HG03469 (cell line): ENCODE data around the gene DHX36.

Experiments used
- ATAC-seq: cut with Tn5 transposase; IDR thresholded peaks from one replicate; pipeline ENCODE4 v1.9.1; 2021; ENCODE audit warnings: mild to moderate bottlenecking, moderate library complexity, moderate number of reproducible peaks; ENCODE audit not compliant: unreplicated experiment

The DHX36 gene

DNA sequence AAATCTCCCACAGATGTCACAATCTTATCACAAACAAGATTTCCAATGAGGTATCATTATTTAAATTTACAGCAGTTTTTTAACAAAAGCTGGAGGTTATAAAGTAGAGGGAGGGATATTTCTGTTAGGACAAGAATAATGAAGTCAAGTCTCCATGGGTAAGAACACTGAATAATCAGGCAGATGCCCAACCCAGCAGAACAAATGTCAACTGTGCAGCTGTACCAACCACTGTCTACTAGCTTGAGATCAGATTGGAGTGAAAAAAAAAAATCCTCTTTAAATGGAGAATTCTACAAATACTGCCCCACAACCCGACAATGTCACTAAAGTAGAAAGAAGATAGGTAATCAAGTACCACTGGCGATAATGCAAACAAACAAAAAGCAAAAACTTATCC is 30.3 kb downstream of the DHX36 start:
- no peak for ATAC-seq

DNA sequence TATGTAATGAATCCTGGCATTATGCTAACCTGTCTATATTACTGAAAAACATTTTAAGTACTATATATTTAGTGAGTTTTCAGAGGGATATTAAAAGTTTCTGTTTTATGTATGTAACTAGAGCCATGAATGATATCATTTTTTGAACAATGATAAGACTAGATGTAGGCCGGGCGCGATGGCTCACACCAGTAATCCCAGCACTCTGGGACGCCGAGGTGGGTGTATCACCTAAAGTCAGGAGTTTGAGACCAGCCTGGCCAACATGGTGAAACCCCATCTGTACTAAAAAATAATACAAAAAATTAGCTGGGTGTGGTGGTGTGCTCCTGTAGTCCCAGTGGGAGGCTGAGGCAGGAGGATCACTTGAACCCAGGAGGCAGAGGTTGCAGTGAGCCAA is 34.1 kb downstream of the DHX36 start:
- no peak for ATAC-seq

DNA sequence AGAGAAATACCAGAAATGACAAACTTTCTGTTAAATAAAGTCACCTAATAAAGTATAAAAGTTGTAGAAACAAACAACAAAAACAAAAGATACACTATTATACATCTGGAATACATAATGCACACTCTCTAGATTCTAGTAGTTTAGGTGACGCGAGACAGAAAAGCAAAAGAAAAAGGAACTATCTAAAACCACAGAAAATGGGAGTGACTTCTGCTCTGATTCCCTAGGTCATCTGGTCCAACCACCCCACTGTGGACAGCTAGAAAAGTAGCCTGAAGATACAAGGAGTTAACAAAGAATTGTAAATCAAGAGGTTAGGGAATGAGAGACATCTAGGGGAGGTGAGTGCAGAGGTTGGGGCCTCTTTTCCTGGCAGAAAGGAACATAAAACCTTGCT is 39.1 kb downstream of the DHX36 start:
- no peak for ATAC-seq

DNA sequence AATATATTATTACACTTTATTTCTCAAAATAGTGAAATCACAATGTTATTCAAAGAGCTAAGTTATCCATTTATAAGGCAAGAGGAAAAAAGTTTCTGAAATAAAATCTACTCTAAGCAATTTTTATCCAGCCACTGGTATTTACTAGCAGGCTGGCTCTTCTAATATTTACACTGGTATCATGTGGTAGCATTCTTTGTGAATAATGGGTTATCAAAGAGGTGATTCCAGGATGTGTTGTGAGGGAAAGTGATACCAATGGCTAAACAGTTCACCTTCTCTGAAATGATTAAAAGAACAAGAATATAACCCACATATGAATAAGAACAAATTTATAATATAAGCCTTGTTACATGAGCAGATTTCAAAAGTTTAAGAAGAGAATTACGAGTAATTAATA is 44.1 kb downstream of the DHX36 start:
- ATAC-seq: no peak

DNA sequence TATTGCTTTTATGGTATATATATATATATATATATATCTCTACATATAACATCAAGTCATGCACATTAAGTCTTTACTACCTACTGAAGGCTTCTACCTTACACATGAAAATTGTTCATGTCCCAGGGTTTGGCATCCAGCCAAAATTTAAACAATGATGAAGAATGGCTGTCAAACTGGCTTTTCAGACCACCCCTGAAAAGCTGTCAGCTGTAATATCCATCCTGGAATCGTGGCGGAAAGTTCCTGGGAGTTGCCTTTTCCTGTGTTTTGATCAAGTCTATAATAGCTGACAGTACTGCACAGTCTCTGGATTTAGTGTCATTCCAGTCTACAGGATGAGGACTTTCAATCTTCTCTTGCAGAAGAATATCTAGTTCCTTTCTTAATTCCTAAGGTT is 48.3 kb downstream of the DHX36 start:
- no peak for ATAC-seq

DNA sequence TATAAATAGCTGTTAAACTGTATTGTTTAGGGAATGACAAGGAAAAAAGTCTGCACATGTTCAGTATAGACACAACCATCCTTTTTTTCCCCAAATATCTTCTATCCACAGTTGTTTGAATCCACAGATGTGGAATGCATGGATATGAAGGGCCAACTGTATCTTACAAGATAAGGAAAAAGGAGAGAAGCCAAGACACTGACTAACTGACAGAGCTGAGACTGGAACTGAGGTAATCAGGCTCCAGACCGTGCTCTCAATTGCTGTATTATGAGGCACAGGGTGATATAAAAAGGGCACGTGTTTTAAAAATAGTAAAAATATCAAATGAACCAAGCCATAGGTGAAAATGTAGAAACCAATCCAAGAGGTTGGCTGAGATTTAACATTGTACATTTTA is 49.0 kb downstream of the DHX36 start:
- ATAC-seq: no peak

DNA sequence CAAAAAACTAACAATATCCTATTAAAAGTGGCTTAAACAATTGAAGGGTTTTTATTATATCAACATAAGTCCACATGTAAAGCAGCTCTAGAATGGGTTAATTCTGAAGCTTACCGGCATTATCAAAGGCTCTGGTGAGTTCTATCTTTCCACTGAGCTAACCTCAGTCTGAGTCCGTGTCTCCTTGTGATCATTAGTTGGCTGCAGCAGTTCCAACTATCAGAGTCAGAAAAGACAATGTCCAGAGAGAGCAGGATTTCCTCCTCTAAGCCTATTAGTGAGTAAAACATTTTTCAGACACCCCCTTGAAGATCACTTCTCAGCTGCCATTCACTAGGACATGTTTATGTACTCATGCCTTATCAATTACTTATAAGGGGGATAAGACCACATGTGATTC is 49.9 kb downstream of the DHX36 start:
- no peak for ATAC-seq

DNA sequence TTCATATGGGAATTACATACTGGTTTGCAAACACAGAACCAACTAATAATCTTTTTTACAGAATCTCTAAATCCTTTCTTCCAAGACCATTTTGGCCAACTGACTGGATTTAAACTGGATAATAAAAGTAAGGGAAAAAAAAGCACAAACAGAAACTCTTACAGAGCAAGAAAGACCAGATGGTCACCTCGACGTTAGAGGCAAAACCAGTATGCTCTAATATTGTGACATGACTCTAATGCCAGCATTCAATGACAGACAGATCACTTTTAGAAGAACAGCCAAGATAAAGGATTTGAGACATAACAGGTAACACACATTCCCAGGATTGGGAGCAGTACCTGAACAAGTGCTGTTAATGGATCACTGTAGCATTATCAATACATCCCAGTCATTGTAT is 50.9 kb downstream of the DHX36 start:
- ATAC-seq: no peak

DNA sequence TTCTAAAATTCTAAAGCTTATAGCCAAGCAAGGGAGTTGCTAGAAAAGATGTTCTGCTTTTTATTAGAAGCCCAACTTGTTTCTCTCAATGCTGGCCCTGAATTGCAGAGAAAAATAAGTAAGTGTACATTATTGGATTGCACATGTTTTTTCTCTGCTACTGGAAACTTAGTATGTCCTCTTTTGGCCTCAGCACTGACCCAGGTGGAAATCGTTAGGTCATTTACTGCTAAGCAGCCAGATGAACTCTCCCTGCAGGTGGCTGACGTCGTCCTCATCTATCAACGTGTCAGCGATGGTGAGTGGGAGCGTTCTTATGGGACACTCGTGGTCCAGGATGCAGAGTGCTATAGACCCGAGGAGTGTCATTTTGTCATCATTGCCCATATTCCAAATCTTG is 69.8 kb downstream of the DHX36 start:
- no peak for ATAC-seq

DNA sequence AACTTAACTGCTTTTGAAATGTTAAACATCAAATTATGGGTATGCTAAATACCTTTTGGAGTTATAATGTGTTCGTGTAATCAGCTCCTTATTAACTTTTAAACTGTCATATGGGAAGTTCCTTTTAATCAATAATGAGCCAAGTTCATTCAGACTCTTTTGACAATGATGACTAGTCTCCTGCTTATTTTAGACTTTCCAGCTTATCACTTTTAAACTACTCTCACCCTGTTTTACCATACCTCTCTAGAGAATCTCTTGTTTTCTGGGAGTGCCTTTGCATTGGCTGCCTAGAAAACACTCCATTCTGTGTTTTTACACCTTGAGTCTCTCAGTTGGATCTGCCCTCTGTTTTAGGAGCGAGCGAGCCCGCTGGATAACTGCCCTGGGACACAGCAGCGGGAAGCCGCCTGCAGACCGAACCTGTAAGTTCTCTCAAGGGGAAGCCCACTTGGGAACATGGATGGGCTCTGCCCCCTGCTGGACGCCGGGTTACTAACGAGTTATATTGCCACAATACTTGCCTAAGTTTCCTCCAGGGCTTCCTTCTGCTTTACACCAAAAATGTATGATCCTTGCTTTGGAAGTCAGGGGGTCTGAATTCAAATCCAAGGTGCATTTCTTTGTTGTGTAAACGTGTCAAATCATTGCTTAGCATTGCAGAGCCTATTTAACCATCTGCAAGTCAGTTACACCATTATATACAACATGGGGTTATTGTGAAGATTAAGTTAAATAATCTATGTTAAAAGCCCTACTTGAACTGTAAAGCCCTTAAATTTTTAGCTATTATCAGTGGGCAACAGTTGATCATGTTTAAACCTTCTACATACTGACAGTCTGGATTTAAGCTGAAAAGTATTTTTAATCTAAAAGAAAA is 71.3 kb downstream of the DHX36 start:
- ATAC-seq: peak; percentile 94

DNA sequence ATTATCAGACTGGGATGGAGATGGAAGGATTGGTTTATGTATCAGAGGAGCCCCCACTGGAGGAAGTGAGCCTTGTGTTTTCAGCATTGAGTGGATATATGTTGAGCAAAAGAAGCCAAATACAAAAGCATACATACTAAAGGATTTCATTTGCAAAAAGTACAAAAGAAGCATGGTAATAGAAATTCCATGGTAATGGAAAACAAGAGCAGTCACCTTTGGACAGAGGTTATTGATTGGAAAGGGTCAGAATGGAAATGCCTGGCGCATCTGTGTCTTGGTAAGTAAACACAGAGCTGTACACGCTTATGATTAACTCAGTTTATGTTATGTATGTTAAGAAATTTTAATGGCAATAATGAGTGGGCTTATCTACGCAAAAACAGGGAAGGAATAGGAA is 72.7 kb downstream of the DHX36 start:
- ATAC-seq: no peak

DNA sequence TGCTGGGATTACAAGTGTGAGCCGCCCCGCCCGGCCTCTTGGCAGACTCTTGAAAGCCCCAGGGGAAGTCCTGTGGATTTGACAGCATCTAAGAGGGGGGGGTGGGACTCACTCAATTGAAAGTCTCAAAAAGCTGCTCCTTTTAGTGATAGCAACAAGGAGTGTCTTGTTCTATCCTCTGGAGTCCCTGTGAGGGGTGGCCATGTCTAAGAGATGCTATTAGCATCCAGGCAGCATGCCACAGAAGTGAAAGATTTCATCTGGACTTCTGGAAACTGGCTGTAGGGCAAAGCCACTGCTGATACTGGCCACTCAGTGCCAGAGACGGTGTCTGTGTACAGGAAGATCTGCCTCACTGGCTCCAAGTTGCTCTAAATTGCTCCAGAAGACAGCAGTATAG is 74.0 kb downstream of the DHX36 start:
- ATAC-seq: no peak

DNA sequence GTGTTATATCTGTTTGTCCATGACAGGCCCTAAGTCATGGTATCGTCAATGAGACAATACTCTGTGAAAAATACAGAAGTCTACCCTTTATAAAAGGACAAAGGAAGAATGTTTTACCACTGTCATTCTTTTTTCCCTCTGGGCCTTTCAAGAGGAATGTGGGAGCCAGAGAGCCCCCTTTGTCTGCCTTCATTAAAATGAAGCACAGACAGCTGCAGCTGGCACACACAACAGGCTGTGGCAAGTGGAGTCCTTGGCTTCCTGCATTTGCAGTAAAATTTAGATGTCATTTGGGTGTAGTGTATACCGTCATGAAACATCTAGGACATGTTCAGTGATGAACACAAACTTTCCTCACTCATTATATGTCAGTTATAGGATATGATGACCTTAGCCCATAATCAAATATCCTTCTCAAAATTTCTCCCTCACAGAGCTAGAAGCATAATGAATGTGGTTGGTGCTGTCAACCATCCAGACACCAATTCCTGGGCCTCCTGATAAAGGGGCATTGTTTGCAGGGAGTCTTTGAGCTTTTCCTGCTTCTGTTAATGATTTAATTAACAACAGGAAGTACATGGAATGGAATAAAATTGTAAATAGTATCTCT is 76.4 kb downstream of the DHX36 start:
- ATAC-seq: no peak

DNA sequence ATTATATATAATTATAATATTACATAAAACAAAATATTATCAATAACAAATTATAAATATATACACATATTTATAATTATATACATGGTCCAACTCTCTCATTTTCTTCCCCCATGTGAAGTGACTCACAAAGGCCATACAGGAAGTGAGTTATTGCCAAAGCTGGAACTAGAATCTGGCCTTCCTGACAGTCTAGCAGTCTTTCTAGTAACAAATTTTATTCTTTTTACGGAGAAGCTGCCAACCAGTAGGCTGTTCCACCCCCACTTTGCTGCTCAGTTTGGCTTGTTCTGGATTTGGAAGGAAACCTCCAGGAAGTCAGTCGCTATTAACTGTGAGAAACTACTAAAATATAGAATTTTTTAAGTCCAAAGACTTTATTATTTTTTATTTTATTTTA is 79.6 kb downstream of the DHX36 start:
- ATAC-seq: no peak

DNA sequence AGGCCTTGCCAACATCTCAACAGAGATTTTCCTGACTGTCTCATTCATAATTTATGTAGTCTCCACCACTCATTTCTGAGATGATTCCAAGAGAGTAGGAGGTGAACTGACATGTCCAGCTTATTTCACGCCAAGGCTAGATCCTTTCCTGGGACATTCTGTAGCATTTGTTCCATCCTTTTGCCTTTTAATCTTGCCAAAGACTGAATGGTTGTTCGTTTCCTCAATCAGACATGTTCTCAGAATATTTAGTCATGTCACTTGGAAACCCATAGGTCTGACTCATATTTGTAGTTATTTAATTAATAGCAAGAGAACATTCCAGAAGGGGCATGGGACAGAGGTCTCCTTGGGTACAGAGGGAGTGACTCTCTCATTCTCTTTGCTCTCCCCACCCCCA is 80.9 kb downstream of the DHX36 start:
- no peak for ATAC-seq

DNA sequence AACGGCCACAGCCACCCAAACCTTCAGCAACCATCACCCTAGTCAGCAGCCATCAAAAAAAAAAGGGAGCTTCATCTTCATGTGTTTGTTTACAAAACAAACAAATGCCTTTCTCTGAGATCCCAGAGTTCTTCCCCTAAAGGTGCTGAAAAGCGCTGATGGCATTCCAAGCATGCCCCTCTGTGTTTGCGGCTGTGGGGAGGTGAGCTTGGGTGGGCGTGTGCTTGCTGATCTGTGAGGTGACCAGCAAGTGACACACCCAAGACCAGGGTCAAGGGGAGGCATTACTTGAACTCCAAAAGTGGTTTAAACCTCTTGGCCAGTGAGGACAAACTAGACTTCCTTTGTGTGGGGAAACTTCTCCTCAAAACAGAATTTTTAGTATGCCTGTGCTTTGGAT is 81.5 kb downstream of the DHX36 start:
- ATAC-seq: no peak

DNA sequence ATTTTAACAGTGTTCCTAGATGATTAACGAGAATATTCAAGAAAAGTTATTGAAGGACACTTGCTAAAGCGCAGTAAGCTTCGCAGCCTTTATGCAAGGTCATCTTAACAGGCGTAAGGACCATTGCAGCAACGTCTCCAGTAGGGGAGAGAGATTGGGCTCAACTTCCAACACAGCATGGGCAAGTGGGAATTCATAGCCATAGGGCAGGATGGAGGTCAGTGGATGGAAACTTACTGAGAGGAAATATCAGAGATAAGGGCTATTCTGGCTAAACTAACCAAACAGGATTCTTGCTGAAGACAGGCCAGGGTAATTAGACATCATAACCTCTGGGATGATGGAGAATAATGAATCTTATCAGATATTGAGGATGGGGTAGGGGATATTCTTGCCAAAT is 82.8 kb downstream of the DHX36 start:
- ATAC-seq: no peak

DNA sequence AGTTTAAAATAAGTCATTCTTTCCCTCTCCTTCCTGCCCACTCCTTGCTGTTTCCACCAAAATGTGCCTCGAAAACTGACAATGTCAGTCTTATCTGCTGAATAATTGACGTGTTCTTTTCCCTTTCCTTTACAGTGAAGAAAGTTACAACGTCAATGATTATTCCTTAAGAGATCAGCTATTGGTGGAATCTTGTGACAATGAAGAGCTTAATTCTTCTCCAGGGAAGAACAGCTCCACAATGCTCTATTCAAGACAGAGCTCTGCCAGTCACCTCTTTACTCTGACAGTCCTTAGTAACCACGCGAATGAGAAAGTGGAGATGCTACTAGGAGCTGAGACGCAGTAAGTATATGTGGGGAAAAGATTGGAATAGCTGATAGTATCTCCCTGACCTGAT is 84.1 kb downstream of the DHX36 start:
- no peak for ATAC-seq

DNA sequence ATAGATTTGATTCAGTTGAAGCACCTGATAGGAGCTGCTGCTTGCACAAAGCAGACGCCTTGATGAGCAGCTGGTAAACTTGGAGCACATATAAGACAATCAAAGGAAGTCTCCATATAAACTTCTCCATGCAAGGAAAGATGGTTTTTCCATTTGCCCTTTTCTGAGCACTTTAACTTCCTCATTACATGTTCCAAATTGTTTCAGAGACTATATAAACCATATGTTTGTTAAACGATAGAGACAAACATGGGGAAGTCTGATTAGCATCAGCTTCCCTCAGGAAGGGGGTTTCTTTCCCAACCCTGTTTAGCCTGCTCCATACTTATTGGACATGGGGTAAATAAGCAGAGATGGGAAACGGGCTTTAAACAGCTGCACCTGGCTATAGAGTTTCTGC is 88.0 kb downstream of the DHX36 start:
- no peak for ATAC-seq

DNA sequence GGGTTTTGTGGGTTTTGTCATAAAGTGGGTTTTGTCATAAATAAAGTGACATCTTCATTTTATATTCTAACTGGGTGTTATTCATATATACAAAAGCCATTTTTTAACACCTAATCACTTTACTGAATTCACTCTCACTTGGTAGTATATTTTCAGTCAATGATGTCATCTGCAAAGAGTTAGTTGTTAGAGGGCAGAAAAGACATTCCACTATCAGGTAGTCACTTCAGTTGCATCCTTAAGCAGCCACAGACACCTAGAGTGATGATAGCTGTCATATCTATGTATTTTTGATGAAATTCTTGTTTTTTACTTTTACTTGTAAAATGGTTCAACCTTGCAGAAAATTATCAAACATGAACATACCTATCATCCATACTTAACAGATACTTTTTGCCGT is 89.0 kb downstream of the DHX36 start:
- ATAC-seq: no peak

DNA sequence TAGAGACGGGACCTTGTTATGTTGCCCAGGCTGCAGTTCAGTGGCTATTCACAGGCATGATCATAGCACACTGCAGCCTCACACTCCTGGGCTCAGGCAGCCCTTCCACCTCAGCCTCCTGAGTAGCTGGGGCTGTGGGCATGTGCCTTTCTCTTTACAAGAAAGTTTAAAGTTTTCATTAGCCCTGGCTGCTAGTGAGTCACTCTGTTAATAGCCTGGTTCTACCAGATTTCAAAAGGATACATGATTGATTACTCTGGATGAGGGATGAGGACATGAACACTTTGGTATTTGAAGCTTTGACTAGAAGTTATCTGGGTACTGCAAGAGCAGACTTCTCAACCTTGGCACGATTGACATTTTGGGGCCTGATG is 95.1 kb downstream of the DHX36 start:
- ATAC-seq: no peak

DNA sequence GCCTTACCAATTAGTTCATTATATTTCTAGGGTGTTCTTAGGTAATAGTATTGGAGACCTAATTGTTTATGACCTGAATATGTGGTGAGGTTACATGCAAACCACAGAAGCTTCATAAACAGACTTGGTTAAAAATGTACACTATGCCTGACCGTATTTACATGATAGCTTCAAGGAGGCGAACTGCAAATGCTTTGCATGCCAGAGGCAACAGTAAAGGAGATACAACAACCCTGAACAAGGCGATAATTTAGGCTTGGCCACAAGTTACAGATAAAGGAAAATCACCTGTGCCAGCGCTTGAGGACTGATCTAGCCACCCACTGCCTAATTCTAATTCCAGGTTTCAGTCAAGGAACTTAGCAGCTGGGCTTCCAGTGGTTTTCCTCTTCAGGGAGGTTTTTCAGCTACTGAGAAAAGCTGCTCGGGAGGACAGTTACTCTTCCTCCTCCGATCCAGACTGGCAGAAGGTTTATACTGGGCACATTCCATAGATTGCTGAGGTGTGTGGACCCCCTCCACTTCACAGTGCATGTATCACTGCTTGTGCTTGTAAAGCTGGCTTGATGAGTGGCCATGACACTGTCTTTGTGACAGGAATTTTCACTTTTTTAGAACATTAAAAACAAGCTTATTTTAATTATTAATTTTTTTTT is 95.6 kb downstream of the DHX36 start:
- no peak for ATAC-seq
